SK-N-SH (cell line): ENCODE results near the gene CCN5. TPM values are rescaled to one million over a fixed set of nuclear protein-coding genes. Genes with fewer than 3 reads are reported as not detected.

Experiments
- CTCF ChIA-PET: fragments of 300-600, 350-600 bp; formaldehyde crosslinking; extraction: SDS; loops from one replicate; lab custom pipeline; 2021; lab: Yijun Ruan, JAX
- POLR2A ChIA-PET: fragments of 350-600 bp; sonication (Branson Sonifier 250); formaldehyde crosslinking; extraction: SDS; loops from one replicate; lab custom pipeline; 2020; ENCODE audit warnings: antibody characterized with exemption, inconsistent platforms; lab: Yijun Ruan, JAX
- DNase-seq: peaks from one replicate; pipeline ENCODE4 v3.0.0; 2012
- H2AFZ ChIP-seq: fragments of 200-600 bp; sonication (generic); 2 replicates; pipeline ENCODE4 v1.8.1; 2016; ENCODE audit warnings: antibody characterized with exemption, mild to moderate bottlenecking, low read depth
- H3F3A ChIP-seq: fragments of 200-600 bp; sonication (generic); replicated peaks from 2 replicates; pipeline ENCODE3; 2016; ENCODE audit warnings: antibody characterized with exemption, mild to moderate bottlenecking; ENCODE audit not compliant: insufficient read depth
- H3K27ac ChIP-seq, 2 experiments: fragments of 200-500 bp in 1 of 2; fragments of 200-600 bp in 1 of 2; sonication (Bioruptor generic) in 1 of 2; sonication (generic), shearing (Covaris generic) in 1 of 2; 2 replicates each; pipeline versions ENCODE4 v1.5.1 to v1.6.1; 2014 to 2016; ENCODE audit warnings: low read depth in 2 of 2, inconsistent platforms in 1 of 2, low read length in 1 of 2, mild to moderate bottlenecking in 1 of 2, mixed read lengths in 1 of 2
- H3K27me3 ChIP-seq: fragments of 200-600 bp; sonication (generic), shearing (Covaris generic); 2 replicates; pipeline ENCODE4 v1.6.1; 2016; ENCODE audit warnings: mixed run types; ENCODE audit not compliant: insufficient read depth
- H3K36me3 ChIP-seq, 2 experiments: fragments of 200-500 bp in 1 of 2; fragments of 200-600 bp in 1 of 2; sonication (Bioruptor generic) in 1 of 2; sonication (generic) in 1 of 2; replicated peaks in 1 of 2; 2 replicates each; pipeline versions ENCODE3 to v1.5.1; 2014 to 2016; ENCODE audit warnings: low read length in 1 of 2, mild to moderate bottlenecking in 1 of 2; ENCODE audit not compliant: insufficient read depth in 2 of 2, control insufficient read depth in 1 of 2
- H3K4me1 ChIP-seq, 2 experiments: fragments of 200-500 bp in 1 of 2; fragments of 200-600 bp in 1 of 2; sonication (Bioruptor generic) in 1 of 2; sonication (generic), shearing (Covaris generic) in 1 of 2; 2 replicates each; pipeline versions ENCODE4 v1.5.1 to v1.6.1; 2014 to 2016; ENCODE audit warnings: low read depth in 1 of 2, low read length in 1 of 2, mixed run types in 1 of 2; ENCODE audit not compliant: insufficient read depth in 2 of 2, control insufficient read depth in 1 of 2
- H3K4me2 ChIP-seq: fragments of 200-600 bp; sonication (generic), shearing (Covaris generic); 2 replicates; pipeline ENCODE4 v1.6.1; 2017; ENCODE audit warnings: mixed run types
- H3K4me3 ChIP-seq, 2 experiments: fragments of 200-500 bp in 1 of 2; fragments of 200-600 bp in 1 of 2; sonication (Bioruptor generic) in 1 of 2; sonication (generic), shearing (Covaris generic) in 1 of 2; 2 replicates each; pipeline versions ENCODE4 v1.5.1 to v1.8.1; 2014 to 2016; ENCODE audit warnings: low read depth in 2 of 2, inconsistent platforms in 1 of 2, low read length in 1 of 2, mild to moderate bottlenecking in 1 of 2, mixed read lengths in 1 of 2, moderate library complexity in 1 of 2
- H3K79me2 ChIP-seq: fragments of 200-600 bp; sonication (generic); 2 replicates; pipeline ENCODE4 v1.8.1; 2017; ENCODE audit warnings: mild to moderate bottlenecking; ENCODE audit not compliant: insufficient read depth
- H3K9ac ChIP-seq: fragments of 200-600 bp; sonication (generic); 2 replicates; pipeline ENCODE4 v1.6.1; 2017; ENCODE audit warnings: mixed run types
- H3K9me2 ChIP-seq: fragments of 200-600 bp; sonication (generic); 2 replicates; pipeline ENCODE4 v1.6.1; 2017; ENCODE audit warnings: mixed run types
- H3K9me3 ChIP-seq: fragments of 200-600 bp; sonication (generic); 2 replicates; pipeline ENCODE4 v1.6.1; 2017; ENCODE audit warnings: mixed run types, mild to moderate bottlenecking, moderate library complexity
- H4K20me1 ChIP-seq: fragments of 200-600 bp; sonication (generic); 2 replicates; pipeline ENCODE4 v1.6.1; 2017; ENCODE audit warnings: mild to moderate bottlenecking, mixed run types; ENCODE audit not compliant: insufficient read depth
- CHD2 ChIP-seq: fragments of 150-350 bp; IDR thresholded peaks from 2 replicates; pipeline ENCODE4 v1.6.1; 2018; ENCODE audit warnings: low read length; ENCODE audit not compliant: partially characterized antibody
- FOXJ3 ChIP-seq: sonication (generic); formaldehyde crosslinking; IDR thresholded peaks from 2 replicates; pipeline ENCODE4 v1.5.1; 2020; ENCODE audit warnings: mild to moderate bottlenecking, missing genetic modification reagents
- FOXM1 ChIP-seq: IDR thresholded peaks from 2 replicates; pipeline ENCODE4 v1.4.0; 2012; ENCODE audit warnings: low read depth, mild to moderate bottlenecking
- MXI1 ChIP-seq: IDR thresholded peaks from 2 replicates; pipeline ENCODE4 v1.6.1; 2012; ENCODE audit warnings: mild to moderate bottlenecking, low read depth, low read length, improper control_type of control experiment
- RCOR1 ChIP-seq: fragments of 150-350 bp; IDR thresholded peaks from 2 replicates; pipeline ENCODE4 v1.6.1; 2017; ENCODE audit warnings: antibody characterized with exemption, low read length
- TCF12 ChIP-seq: IDR thresholded peaks from 2 replicates; pipeline ENCODE4 v1.4.0; 2012
- WGBS: methylation state at CpG from one replicate; pipeline ENCODE4 v1.1.6; 2017; ENCODE audit warnings: low lambda C conversion rate; 5-methylcytosine and 5-hydroxymethylcytosine counted together
- polyA plus RNA-seq, 3 experiments: library from polyadenylated mRNA; depleted of rRNA; stranded (reverse); fragments of >200 nt; gene quantifications; 2 replicates each; pipeline ENCODE4 v1.2.3, GENCODE V29; 2012
- TF ChIP-seq, protein P1 (sequence below): fragments of 150-350 bp; IDR thresholded peaks from 2 replicates; pipeline ENCODE4 v1.6.1; 2017; ENCODE audit warnings: antibody characterized with exemption, low read length, low read depth, borderline replicate concordance
- TF ChIP-seq, protein P2 (sequence below): IDR thresholded peaks from 2 replicates; pipeline ENCODE4 v1.4.0; 2012; ENCODE audit warnings: low read depth, borderline replicate concordance
- TF ChIP-seq, protein P3 (sequence below): IDR thresholded peaks from 2 replicates; pipeline ENCODE4 v1.6.1; 2012; ENCODE audit warnings: mild to moderate bottlenecking, low read depth, low read length, moderate library complexity

The CCN5 gene
- polyA plus RNA-seq, 1 of the 3 experiments (the other 2 are of a cell fraction), result 0.05 TPM

DNA sequence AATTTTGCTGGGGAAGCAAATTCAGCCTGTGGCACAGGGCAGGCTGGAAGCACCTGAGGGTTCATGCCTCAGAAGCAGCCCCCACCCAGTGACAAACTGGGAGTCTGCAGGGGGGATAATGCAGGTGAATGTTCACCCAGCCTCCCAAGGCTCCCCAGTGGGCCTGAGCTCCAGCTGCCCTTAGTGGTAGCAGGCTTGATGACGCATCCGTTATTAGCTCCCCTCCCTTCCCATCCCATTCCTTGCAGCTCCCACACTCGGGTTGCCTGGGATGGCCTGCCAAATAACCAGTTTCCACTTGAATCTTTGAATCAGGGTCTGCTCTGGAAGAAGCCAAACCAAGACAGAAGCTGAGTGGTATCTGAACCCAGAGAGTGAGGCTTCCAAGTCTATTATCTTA, 46.3 kb downstream of the CCN5 start:
- no peak overlapping the region for H2AFZ ChIP-seq
- peak overlapping the region in 1 of 2 experiments; percentile 99; a peak in 2 of 4 replicates for H3K27ac ChIP-seq
- H3K79me2 ChIP-seq, result no peaks in the 10 kb centered on the region
- TF ChIP-seq, protein P1, sequence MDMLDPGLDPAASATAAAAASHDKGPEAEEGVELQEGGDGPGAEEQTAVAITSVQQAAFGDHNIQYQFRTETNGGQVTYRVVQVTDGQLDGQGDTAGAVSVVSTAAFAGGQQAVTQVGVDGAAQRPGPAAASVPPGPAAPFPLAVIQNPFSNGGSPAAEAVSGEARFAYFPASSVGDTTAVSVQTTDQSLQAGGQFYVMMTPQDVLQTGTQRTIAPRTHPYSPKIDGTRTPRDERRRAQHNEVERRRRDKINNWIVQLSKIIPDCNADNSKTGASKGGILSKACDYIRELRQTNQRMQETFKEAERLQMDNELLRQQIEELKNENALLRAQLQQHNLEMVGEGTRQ, result no peak
- TF ChIP-seq, protein P2, sequence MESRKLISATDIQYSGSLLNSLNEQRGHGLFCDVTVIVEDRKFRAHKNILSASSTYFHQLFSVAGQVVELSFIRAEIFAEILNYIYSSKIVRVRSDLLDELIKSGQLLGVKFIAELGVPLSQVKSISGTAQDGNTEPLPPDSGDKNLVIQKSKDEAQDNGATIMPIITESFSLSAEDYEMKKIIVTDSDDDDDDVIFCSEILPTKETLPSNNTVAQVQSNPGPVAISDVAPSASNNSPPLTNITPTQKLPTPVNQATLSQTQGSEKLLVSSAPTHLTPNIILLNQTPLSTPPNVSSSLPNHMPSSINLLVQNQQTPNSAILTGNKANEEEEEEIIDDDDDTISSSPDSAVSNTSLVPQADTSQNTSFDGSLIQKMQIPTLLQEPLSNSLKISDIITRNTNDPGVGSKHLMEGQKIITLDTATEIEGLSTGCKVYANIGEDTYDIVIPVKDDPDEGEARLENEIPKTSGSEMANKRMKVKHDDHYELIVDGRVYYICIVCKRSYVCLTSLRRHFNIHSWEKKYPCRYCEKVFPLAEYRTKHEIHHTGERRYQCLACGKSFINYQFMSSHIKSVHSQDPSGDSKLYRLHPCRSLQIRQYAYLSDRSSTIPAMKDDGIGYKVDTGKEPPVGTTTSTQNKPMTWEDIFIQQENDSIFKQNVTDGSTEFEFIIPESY, result no peak
- no peak for TF ChIP-seq TCF12
- no peak for TF ChIP-seq FOXM1
- no peak for TF ChIP-seq CHD2
- no peak for TF ChIP-seq FOXJ3 (CRISPR knock-in tag)
- TF ChIP-seq, protein P3, sequence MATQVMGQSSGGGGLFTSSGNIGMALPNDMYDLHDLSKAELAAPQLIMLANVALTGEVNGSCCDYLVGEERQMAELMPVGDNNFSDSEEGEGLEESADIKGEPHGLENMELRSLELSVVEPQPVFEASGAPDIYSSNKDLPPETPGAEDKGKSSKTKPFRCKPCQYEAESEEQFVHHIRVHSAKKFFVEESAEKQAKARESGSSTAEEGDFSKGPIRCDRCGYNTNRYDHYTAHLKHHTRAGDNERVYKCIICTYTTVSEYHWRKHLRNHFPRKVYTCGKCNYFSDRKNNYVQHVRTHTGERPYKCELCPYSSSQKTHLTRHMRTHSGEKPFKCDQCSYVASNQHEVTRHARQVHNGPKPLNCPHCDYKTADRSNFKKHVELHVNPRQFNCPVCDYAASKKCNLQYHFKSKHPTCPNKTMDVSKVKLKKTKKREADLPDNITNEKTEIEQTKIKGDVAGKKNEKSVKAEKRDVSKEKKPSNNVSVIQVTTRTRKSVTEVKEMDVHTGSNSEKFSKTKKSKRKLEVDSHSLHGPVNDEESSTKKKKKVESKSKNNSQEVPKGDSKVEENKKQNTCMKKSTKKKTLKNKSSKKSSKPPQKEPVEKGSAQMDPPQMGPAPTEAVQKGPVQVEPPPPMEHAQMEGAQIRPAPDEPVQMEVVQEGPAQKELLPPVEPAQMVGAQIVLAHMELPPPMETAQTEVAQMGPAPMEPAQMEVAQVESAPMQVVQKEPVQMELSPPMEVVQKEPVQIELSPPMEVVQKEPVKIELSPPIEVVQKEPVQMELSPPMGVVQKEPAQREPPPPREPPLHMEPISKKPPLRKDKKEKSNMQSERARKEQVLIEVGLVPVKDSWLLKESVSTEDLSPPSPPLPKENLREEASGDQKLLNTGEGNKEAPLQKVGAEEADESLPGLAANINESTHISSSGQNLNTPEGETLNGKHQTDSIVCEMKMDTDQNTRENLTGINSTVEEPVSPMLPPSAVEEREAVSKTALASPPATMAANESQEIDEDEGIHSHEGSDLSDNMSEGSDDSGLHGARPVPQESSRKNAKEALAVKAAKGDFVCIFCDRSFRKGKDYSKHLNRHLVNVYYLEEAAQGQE, result no peak
- no peak for TF ChIP-seq MXI1
- no peak for TF ChIP-seq RCOR1
- 20% methylated on average over 2 of the region's 3 CpGs for WGBS
- POLR2A ChIA-PET, result interaction anchor here (1.0 kb wide), 1 partner anchor 14 kb away, joined by 3 read pairs; no protein-coding TSS in a partner anchor
- no peaks in the 10 kb centered on the region for H4K20me1 ChIP-seq
- no peaks in the 10 kb centered on the region for H3K36me3 ChIP-seq
- H3K9ac ChIP-seq, result no peak overlapping the region
- peaks cover 0 to 72% of the 10 kb centered on the region in 2 experiments; a peak in 2 of 4 replicates for H3K4me1 ChIP-seq
- no peaks in the 10 kb centered on the region for H3K9me3 ChIP-seq
- no peaks in the 10 kb centered on the region for H3F3A ChIP-seq
- H3K27me3 ChIP-seq, result peaks cover 15% of the 10 kb centered on the region; the same call in 1 of the 2 replicates
- no peak for DNase-seq
- no peak overlapping the region for H3K4me3 ChIP-seq
- H3K9me2 ChIP-seq, result no peaks in the 10 kb centered on the region
- H3K4me2 ChIP-seq, result no peak overlapping the region
- CTCF ChIA-PET, result interaction anchor here (1.0 to 12.2 kb wide), 8 partner anchors 9 to 87 kb away, joined by 3 to 110 read pairs (median 4); partner anchors contain the start of gene KCNK15
